DMS53 (cell line): ENCODE measurements around the gene PTX3.

Experiments
- DNase-seq: peaks from one replicate; lab custom pipeline; 2025; lab: John Stamatoyannopoulos, UW

Gene PTX3

GRCh38 chr3:157475921-157476414 lies 39.3 kb downstream of the PTX3 start:
- DNase-seq: peak; percentile 64

GRCh38 chr3:157477441-157477840 lies 40.8 kb downstream of the PTX3 start:
- DNase-seq: peak; percentile 63

- no peak for DNase-seq
These were observed 43.0 kb downstream of the PTX3 start for GRCh38 chr3:157479464-157480243.

GRCh38 chr3:157487339-157487738 lies 50.7 kb downstream of the PTX3 start:
- no peak for DNase-seq

GRCh38 chr3:157488144-157488543 lies 51.5 kb downstream of the PTX3 start:
- no peak for DNase-seq

GRCh38 chr3:157491136-157491535 lies 54.5 kb downstream of the PTX3 start:
- peak; percentile 28 for DNase-seq
